T-helper 1 cell treated with Interleukin-12 subunit alpha and Interleukin-12 subunit beta and Interleukin-4 antibody, amounts not matched to agents 30 μg/mL and 1 μg/mL, for 36 hours (primary cell): ENCODE data around the gene ATP4B.

Experiments
- H3K27ac Mint-ChIP-seq: one replicate; pipeline ENCODE4 v1.8.0; 2021; ENCODE audit warnings: mild to moderate bottlenecking, mixed read lengths
- H3K27me3 Mint-ChIP-seq: one replicate; pipeline ENCODE4 v1.8.0; 2021; ENCODE audit warnings: low read depth, mixed read lengths
- H3K36me3 Mint-ChIP-seq: one replicate; pipeline ENCODE4 v1.8.0; 2021; ENCODE audit warnings: low read depth, mixed read lengths
- H3K4me1 Mint-ChIP-seq: one replicate; pipeline ENCODE4 v1.8.0; 2021; ENCODE audit warnings: low read depth, mixed read lengths
- H3K4me3 Mint-ChIP-seq: one replicate; pipeline ENCODE4 v1.8.0; 2021; ENCODE audit warnings: mild to moderate bottlenecking, moderate library complexity, mixed read lengths
- H3K9me3 Mint-ChIP-seq: one replicate; pipeline ENCODE4 v1.8.0; 2021; ENCODE audit warnings: mixed read lengths

ATP4B gene

GRCh38 chr13:113604186-113604585 lies 53.8 kb downstream of the ATP4B start:
- Mint-ChIP-seq H3K27me3 (no peaks in the 10 kb centered on the region), H3K4me1 (peaks cover 9% of the 10 kb centered on the region), H3K4me3 (no peak overlapping the region), H3K9me3 (no peaks in the 10 kb centered on the region), H3K36me3 (peaks cover 22% of the 10 kb centered on the region), H3K27ac (no peak overlapping the region)

DNA sequence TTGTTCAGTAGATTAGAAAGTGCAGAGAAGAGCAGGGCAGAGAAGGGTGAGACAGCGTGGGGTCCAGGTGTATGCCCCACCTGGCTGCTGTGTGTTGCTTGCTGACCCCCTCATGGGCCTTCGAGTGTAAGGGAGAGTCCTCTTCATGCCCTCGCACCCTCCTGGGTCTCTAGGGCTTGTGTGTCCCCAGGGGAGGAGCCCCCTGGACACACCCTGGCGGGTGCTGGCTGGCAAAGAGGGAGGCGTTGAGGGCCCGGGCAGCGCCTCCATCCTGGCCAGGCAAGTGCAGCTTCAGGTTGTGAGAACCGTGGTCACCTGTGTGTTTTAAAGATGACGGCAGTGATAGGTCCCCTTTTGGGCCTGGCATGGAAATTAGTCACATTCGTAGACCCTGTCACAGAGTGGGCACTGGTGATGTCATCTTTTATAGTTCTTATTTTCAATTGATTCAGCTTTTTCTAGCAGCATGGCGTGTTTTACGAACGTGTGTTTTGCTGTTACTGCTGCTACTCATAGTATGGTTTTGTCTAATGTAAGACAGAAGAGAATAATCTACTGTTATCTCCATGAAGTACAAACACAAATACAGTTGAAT lies 54.8 kb downstream of the ATP4B start:
- Mint-ChIP-seq H3K4me1 (peaks cover 8% of the 10 kb centered on the region), H3K27me3 (no peaks in the 10 kb centered on the region), H3K36me3 (peaks cover 27% of the 10 kb centered on the region), H3K4me3 (no peak overlapping the region), H3K27ac (peak overlapping the region; percentile 5), H3K9me3 (no peaks in the 10 kb centered on the region)

DNA sequence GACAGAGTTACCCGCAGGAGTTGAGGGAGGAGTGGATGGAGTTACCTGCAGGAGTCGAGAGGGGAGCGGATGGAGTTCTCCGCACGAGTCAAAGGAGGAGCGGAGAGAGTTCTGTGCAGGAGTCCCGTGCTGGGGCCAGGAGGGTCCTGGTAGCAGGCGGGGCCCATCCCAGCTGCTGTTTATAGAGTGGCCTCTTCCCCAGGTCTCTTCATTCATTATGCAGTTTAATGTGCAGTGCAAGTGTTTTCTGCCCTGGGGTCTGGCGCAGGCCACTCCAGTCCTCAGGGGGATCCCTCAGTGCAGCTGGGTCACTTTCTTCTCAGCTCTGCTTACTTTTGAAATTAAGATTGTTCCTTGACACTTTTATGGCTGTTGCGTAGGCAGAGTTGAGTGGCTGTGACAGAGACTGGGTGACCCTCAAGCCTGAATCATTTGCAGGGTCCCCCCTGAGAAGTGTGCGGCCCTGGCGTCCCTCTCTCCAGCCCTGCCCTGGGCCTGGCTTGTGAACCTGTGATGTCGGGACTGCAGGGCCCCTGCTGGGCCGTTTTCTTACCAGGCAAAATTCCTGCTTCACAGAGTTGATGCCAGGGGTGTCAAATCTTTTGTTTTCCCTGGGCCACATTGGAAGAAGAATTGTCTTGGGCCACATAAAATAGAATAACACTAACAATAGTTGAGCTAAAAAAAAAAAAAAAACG lies 55.6 kb downstream of the ATP4B start:
- H3K4me1 Mint-ChIP-seq = peaks cover 8% of the 10 kb centered on the region
- no peaks in the 10 kb centered on the region for H3K27me3 Mint-ChIP-seq
- no peak overlapping the region for H3K27ac Mint-ChIP-seq
- peaks cover 28% of the 10 kb centered on the region for H3K36me3 Mint-ChIP-seq
- H3K4me3 Mint-ChIP-seq = no peak overlapping the region
- no peaks in the 10 kb centered on the region for H3K9me3 Mint-ChIP-seq

DNA sequence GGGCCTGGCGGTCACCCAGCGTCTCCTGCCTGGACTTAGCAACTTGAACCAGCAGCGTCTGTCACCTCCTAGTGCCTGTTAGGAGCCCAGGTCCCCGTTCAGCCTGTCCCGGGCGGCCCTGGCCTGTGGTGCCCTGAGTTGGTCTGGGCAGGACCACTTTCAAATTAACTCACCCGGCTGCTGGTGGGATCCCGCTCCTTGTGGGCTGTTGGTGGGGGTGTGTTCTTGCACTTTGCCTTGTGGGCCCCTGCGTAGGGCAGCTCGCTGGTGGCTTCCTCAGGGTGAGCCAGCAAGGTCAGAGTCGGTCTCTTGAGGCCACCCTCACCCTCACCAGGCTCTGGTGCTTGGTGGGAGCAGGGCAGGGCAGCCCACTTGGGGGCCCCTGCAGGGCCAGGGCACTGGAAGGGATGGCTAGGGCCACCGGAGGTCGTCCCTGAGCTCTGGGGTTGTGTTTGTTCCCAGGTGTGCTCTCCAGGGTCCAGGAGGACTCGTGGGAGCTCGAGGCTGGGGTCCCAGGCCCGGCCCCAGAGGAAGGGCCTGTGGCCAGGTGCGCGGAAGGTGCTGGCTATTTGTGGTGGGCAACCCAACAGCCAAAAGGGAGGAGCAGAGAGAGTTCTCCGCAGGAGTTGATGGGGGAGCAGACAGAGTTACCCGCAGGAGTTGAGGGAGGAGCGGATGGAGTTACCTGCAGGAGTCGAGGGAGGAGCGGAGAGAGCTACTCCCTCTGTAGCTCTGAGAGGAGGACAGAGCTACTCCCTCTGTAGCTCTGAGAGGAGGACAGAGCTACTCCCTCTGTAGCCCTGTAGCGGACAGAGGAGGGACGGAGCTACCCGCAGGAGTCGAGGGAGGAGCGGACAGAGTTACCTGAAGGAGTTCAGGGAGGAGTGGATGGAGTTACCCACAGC lies 56.6 kb downstream of the ATP4B start:
- Mint-ChIP-seq H3K36me3 (peaks cover 33% of the 10 kb centered on the region), H3K27me3 (no peaks in the 10 kb centered on the region), H3K9me3 (no peaks in the 10 kb centered on the region), H3K4me3 (no peak overlapping the region), H3K27ac (peak overlapping the region; percentile 9), H3K4me1 (peaks cover 6% of the 10 kb centered on the region)

GRCh38 chr13:113599391-113599790 lies 58.6 kb downstream of the ATP4B start:
- no peaks in the 10 kb centered on the region for H3K9me3 Mint-ChIP-seq
- no peaks in the 10 kb centered on the region for H3K27me3 Mint-ChIP-seq
- peaks cover 5% of the 10 kb centered on the region for H3K4me1 Mint-ChIP-seq
- H3K27ac Mint-ChIP-seq = no peak overlapping the region
- H3K4me3 Mint-ChIP-seq = no peak overlapping the region
- peaks cover 43% of the 10 kb centered on the region for H3K36me3 Mint-ChIP-seq
